ENCODE results near the gene TSSC4. TPM values are rescaled to one million over a fixed set of nuclear protein-coding genes. Genes with fewer than 3 reads are reported as not detected.

The TSSC4 gene
- total and polyA plus RNA-seq, 2 of the 13 experiments (the other 11 are each of a cell fraction or from before 2014, with no cell fraction given): 16.2 to 58.6 TPM

GRCh38 chr11:2409611-2410468 is 9.3 kb downstream of the TSSC4 start (continued):
- TF ChIP-seq E2F5 (CRISPR knock-in tag; conservative IDR thresholded peaks at IDR 0.05) (no peak), ZNF724P (CRISPR knock-in tag; IDR thresholded peaks at IDR 0.05; ENCODE audit: borderline replicate concordance) (peak; percentile 46; the same call in 1 of the 2 replicates), FOXO1 (CRISPR knock-in tag; IDR thresholded peaks at IDR 0.05) (peak; percentile 47; the same call in 1 of the 2 replicates), ZNF446 (CRISPR knock-in tag; IDR thresholded peaks at IDR 0.05) (no peak), ZNF513 (CRISPR knock-in tag; conservative IDR thresholded peaks at IDR 0.05) (no peak), ARID3A (IDR thresholded peaks at IDR 0.05; ENCODE audit: low read depth, low read length) (no peak), SMC3 (IDR thresholded peaks at IDR 0.05; ENCODE audit: low read length) (no peak), SMARCE1 (IDR thresholded peaks at IDR 0.05; ENCODE audit: borderline replicate concordance) (no peak), ISX (CRISPR knock-in tag; conservative IDR thresholded peaks at IDR 0.05) (no peak), PRPF4 (IDR thresholded peaks at IDR 0.05; ENCODE audit: low read depth, low read length, poor library complexity, severe bottlenecking) (no peak), NFYC (CRISPR knock-in tag; IDR thresholded peaks at IDR 0.05) (no peak), CREB3 (CRISPR knock-in tag; IDR thresholded peaks at IDR 0.05) (no peak), MXI1 (IDR thresholded peaks at IDR 0.05; ENCODE audit: borderline replicate concordance, low read depth, low read length) (no peak), GMEB2 (CRISPR knock-in tag; IDR thresholded peaks at IDR 0.05; ENCODE audit: low read depth) (no peak), FOXA1 (IDR thresholded peaks at IDR 0.05) (no peak), FOXA1 (CRISPR knock-in tag; IDR thresholded peaks at IDR 0.05) (peak; percentile 76), IKZF1 (IDR thresholded peaks at IDR 0.05) (no peak), NFYB (CRISPR knock-in tag; IDR thresholded peaks at IDR 0.05) (no peak), SKIL (CRISPR knock-in tag; IDR thresholded peaks at IDR 0.05; ENCODE audit: borderline replicate concordance) (peak; percentile 91), ZMYM4 (CRISPR knock-in tag; IDR thresholded peaks at IDR 0.05) (no peak), SP4 (CRISPR knock-in tag; IDR thresholded peaks at IDR 0.05) (no peak)

Data from HepG2 (cell line).